ENCODE data around the gene MXRA5.

GRCh38 chrX:3262901-3263300 is 83.6 kb downstream of the MXRA5 start:
- TF ChIP-seq TARDBP (CRISPR knock-in tag; IDR thresholded peaks at IDR 0.05): no peak
- TF ChIP-seq HNRNPLL (IDR thresholded peaks at IDR 0.05; ENCODE audit: low read depth, low read length, poor library complexity, severe bottlenecking): no peak
- no peak for TF ChIP-seq EZH2 (conservative IDR thresholded peaks at IDR 0.05; ENCODE audit: low read depth, low read length)
- no peak for TF ChIP-seq JUN (CRISPR knock-in tag; IDR thresholded peaks at IDR 0.05)
- no peak for TF ChIP-seq HCFC1 (IDR thresholded peaks at IDR 0.05; ENCODE audit: low read depth, low read length)
- TF ChIP-seq HMGXB4 (CRISPR knock-in tag; IDR thresholded peaks at IDR 0.05; ENCODE audit: borderline replicate concordance in 1 of 2, low read depth in 1 of 2): no peak
- no peak for TF ChIP-seq ZNF639 (CRISPR knock-in tag; conservative IDR thresholded peaks at IDR 0.05)
- TF ChIP-seq ZNF3 (CRISPR knock-in tag; IDR thresholded peaks at IDR 0.05): no peak
